Fibroblast of skin of back (primary cell): ENCODE data around the gene NENF.

Experiments
- DNase-seq: peaks from one replicate; pipeline ENCODE4 v3.0.0-alpha.2; 2013

The NENF gene

DNA sequence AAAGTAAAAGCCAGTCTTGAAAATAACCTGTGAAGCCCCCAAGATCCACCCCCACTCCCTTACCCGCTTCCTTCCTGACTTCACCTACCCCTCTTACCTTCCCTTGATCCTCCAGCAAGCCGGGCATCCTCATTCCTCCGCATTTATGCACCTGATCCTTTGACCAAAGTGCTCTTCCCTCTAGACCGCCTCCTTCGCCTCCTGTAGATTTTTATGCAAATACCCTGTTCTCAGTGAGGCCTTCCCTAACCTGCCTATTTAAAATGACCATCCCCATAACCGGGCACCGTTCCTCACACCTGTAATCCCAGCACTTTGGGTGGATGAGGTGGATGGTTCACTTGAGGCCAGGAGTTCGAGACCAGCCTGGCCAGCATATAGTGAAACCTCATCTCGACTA is 1.1 kb upstream of the NENF start:
- DNase-seq: no peak

DNA sequence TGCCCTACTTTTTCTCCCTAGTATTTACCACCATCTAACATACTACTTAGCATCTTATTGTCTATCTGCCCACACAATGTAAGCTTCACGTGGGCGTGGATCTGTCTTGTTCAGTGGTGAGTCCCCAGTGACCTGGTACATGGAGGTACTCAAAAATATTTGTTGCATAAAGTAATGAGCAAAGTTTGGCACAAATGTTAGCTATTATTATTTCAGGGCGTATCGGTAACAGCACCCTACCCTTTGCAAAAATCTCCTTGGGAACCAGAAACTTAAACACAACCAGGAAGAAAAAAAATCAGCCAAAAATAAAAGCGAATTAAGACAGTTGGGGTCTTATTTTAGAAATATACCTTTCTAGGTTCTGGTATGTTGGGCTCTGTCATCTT is 454 bp upstream of the NENF start:
- DNase-seq: no peak

DNA sequence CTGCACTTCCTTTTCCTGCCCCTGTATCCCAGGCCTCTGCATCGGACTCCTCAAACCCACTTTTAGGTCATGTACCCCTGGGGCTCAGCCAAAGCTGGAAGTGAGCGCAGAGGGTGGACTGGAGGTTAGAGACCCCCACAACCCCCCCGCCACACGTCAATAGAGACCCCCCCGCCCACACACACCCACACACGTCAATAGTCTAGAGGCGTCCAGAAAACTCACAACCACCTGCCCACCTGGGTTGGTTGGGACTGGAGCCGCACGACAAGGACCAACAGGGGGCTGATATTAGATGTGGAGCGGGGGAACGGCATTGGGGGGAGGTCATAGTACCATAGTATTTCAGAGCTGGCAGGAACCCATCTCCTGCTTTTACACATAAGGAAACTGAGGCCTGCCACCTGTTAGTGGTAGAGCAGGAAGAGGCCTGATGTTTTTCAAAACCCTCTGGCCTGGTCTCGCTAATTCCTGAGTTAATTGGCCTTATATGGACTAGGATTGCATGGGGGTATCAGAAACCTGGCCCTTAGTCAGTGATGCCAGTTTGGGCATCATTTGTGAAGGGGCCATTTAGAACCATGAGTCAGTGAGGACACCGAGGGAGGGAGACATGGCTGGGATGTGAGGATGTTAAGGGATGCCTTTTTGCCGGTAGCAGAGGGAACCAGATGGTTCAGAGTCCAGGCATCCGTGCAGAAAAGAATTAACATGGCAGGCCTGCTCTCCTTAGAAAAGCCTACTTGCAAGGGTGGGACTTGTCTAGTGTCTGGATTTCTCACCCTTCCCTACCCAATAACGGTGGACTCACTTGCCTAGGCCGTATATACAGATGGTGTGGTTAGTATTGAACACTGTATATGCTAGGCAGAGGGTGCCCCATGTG is 1.1 kb downstream of the NENF start:
- no peak for DNase-seq

DNA sequence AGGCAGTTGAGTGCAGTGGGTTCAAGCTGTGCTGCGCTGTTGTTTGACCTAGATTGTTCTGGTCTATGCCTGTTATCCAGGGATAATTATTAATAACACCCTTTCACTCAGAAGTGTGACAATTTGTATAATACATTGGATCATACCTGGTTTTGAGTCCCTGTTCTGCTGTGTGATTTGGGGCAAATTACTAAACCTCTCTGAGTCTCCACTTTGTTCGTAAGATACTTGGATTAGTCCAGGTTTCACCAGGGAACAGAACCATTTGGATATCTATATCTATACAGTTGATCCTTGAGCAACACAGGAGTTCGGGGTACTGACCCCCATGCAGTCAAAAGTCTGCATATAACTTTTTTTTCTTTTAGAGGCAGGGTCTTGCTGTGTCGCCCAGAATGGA is 2.3 kb downstream of the NENF start:
- no peak for DNase-seq

DNA sequence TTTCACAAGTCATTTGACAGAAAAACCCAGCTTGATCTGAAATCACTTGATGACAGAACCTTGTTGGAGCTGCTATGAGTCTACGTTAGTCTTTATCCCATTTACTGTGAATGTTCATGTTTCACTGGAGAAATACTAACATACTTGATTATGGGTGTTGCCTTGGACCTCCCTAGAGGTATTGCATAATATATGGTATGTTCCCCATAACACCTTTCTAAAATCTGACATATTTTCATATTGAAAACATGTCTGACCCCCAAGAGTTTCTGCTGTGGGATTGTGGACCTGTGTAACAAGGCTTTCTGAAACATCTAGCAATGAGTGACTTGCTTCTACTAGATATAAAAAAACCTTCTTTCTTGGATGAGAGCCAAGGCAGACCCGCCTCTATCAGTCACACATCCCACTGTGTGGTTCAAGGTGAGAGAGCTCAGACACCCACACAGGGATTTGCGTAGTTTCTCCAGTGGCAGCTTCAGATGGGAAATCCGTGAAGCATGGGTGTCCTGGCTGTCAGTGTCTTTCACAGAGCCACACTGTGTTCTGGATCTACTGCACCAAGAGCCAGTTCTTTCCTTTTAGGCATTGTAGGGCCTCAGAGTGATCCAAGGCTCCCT is 4.6 kb downstream of the NENF start:
- no peak for DNase-seq

DNA sequence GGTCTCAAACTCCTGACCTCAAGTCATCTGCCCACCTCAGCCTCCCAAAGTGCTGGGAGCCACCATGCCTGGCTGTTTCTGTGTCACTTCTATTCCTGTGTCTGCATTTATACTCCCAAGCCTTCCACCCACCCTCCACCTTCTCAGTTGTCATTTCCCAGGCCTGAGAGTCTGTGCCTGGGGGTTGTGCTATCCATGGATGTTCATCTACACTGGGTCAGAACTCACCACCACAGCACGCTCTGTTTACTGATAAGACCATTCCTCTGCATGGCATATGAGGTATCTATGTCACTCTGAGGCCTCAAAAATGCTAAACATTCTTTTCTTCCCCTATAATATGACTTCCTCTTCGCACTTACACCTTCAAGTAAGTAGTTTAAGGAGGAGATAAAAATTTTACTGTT is 6.1 kb downstream of the NENF start:
- no peak for DNase-seq

DNA sequence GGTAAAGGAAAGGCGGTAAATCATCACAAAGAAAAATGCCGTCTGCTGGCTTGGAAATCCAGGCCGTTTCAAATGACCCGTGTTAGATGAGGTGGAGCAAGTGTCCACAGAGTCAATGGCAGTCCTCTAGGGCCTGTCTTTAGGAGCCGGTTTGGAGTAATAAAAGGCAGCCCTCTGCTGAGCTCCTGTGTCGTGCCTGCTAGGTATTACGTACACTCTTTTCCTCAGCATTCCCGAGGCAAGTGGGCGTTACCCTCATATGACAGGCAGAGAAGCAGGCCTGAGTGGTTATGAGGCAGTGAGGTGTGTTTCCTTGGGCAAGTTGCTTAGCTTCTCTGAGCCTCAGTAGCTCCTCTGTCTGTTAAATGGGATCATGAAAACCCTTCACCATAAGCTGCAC is 7.7 kb downstream of the NENF start:
- DNase-seq: no peak

DNA sequence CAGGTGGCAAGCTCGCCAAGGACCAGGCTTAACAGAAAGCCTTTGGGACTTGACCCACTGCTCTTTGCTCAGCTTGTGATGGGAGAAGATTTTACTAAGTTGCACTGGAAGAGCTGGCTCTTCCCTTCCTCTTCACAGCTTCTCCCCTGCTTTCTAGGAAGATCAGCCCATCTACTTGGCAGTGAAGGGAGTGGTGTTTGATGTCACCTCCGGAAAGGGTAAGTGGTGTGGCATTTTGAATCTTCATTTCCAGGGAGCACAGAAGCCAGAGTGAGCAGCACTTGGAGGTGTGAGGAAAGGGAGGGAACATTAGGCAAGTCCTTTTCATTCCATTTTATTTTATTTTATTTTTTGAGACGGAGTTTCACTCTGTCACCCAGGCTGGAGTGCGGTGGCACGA is 9.7 kb downstream of the NENF start:
- DNase-seq: no peak

DNA sequence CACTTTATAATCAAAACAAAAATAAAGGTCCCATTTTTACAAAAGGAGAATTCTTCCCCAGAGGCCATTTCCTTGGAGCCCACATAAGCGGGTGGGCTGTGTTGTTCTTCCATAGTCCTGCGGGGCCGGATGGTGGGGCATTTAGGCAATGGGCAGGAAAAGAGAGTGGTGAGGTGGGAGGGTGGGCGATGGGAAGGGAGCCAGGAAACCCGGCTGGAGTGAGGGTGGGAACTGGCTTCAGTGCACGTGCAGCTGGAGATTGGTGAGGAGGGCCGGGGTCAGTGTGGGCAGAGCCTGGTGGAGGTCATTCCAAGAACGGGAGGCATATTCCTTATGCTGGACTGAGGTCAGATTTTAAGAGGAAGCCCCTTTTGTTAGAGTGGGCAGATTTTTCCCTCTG is 13.6 kb downstream of the NENF start:
- no peak for DNase-seq

DNA sequence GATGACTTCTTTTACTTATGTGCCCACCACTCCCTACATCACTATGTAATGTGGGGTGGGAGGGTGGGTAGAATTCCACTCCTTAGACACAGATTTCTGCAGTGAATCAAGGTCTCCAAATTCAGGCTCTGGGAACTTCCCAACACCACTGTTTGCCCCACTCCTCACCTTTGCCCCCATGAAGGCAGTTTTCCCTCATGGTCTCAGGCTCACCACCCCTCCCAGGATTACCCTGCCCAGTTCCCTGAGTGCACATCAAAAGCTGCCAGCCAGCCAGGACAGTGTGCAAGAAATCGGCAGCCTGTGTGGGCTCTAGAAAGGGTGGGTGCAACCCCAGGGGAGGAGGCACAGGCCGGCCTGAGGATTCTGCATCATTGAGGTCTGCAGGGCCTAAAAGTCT is 14.8 kb downstream of the NENF start:
- DNase-seq: no peak

DNA sequence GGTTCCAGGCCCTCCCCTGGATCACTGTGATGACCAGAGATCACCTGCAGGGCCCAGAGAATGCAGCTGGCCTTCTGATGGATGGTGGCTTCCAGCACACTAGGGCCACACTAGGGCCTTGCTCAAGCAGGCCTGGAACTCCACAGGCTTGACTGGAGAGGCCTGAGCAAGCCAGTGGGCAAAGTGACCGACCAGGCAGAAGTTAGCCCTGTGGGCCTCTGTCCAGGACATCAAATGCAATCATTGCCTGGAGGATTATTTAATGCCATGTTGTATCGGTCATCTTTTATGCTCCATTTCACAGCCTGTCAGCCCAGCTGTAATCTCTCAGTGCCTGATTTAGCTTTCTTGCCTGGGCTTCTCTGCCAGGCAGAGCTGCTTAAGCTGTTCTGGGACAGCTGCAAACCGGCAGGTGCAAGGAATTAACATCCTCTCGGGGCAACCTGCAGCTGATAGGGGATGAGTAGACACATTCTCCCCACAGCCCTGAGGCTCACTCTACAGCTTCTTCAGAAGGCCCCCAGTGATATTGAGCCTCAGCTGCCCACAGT is 17.7 kb downstream of the NENF start:
- DNase-seq: no peak

DNA sequence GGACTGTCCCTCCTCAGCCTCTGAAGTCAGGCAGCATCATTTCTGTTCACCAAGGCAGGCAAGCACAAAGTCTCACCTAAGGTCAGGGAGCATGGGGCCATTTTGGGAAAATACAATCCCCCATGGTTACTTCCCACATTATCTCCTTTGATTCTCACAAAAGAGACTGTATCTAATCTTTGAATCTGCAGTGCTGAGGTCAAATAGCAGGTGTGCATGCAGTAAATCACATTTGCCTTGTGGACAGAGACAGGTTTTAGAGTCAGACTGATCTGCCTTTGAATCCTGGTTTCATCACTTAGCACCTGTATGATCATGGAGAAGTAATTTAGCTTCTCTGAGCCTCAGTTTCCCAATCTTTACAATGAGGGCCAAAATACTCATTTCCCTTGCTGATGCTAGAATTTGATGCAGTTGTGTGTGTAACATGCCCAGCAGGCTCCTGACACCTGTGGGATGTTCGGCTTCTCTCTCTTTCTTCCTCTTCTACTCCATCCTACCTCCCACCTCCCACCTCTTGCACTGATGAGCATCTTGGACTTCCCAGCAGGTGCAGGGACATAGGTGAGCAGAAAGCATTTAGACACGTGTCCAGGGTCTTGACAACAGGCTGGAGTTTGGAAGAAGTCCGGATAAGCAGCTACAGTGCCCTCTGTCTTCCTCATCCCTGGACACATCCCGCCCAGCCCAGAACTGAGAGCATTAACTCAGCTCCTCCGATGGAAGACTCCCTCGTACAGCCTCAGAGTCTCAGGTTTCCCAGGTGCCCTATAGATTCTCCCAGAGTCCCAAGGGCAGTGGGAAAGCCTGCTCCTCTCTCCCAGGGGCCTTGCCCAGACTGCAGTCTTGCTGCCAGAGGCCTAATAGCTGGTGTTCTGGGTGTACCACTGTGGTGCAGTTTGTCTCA is 18.9 kb downstream of the NENF start:
- DNase-seq: no peak

DNA sequence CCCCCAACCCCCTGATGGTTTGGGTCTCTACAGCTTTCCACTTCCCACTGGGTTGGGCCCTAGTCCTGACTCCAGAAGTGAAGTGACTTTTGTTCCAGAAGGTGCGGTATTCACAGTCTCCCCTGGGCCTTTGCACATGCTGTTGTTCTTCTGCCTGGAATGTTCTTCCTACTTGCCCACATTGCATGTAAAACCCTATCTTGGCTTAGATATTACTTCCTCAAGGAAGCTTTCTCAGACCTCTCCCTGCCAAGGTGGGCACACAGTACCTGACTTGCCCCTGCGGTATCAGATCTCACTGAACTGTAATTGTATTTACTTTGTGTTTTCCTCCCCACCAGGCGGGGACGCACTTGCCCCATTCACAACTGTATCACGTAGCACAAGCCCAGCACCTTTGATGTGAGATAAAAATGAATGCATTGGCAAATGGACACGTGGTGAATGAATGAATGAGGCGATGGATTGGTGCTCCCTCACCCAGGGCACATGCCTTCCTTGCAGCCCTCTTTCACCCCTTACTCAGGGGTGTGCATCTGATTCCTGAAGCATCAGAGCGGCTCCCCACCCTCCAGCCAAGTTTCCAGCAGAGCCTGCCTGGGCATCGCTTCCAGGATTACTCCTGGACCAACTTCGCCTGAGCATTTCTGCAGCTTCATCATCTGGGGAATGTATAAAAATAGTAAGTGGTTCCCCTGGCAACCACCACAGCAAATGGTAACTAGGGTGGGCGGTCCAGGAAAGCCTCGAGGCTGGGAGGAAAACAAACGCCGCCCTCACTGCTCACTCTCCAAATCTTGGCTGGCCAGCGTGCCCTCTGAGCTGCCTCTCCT is 19.8 kb downstream of the NENF start:
- peak; percentile 74 for DNase-seq

DNA sequence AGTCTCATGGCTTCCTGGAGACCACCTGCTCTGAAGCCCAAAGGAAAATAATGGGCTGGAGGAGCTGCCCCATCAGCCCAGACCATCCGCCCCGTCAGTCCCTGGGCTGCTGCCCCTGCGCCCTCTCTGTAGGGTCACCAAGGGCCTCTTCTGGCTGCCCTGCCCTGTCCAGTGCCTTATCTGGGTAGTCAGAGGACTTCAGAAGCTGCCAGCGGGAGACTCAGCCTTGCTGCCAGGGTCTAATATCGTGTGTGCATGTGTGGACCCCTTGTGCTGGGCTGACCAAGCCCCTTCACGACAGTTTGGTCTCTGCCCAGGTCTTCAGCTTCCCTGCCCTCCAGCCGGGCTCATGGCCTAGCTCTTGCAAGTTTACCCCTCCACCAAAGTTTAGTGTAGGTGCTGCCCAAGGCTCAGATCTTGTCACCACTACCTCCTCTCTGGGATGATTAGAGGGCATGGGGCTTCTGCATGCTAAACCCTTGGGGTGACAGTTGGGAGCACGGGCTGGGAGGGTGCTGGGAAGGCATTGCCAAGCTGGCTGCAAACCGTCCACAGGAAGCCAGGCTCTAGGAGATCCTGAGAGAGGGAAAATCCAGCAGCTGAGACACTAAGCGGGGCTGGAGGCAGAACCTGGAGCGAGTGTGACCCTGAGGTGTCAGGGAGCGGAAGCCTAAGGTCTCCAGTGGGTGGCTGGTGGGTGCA is 20.6 kb downstream of the NENF start:
- DNase-seq: no peak

DNA sequence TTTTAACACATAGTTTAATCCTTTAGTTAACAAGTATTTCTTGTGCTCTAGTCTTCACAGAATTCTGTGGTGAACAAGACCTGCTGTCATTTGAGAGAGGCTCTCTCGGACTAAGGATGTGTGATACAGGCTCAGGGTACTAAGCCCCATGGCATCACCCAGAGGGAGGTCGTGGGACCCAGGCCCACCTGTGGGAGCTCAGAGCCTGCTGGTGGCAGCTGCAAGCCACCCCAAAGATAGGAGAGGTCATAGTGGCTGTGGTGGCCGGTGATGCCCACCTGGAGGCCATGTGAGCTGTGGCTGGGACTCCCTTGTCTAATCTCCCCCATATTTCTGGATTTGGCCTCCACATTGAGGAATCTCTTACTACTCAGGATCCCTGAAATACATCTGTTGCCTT is 22.0 kb downstream of the NENF start:
- no peak for DNase-seq

DNA sequence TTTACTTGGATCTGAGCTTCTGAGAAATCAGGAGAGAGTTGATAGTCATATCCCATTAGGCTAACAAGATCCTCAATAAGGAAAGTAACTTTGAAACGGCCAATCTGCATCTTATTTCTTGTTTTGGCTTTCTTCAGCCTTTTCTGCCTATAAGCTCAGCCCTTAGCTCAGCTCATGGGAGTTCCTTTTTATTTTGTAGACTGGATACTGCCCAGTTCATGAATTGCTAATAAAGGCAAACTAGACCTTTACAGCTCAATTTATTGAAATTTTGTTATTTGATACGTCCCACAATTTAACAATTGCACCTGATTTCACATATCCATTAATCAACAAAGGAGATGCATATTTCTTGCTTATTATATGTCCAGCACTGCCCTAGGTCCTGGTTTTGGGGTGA is 22.7 kb downstream of the NENF start:
- no peak for DNase-seq

DNA sequence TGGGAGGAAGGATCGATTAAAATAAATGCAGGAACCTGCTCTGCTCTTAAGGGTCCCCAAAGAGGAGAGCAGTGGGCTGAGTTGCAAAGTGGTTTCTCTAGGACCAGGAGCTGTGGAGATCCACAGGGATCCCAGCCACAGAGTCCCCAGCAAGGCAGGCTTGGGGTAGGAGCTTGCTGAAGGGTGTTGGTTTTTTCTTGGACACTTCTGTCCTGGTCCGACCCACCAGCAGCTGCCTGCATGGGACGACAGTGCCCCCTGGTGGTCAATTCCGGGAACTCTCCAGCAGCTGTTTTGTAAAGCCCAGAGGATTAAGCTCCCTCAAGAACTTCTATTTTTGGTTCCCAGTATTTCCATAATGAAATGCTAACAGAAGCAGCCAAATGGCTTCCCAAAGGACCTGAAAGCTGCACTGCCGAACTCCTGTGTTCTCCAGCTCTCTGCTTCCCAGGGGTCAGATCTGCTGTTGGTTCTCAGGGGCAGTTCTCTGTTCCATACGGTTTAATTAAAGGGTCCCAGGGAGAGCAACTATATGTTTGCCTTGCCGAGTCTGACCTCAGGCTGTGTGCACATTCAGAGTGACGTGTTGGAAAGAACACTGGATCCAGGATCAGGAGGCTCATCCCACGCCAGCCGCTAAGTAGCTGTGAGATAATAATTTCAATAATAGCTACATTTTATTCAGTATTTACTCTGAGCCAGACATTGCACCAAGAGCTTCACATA is 23.2 kb downstream of the NENF start:
- peak; percentile 70 for DNase-seq

DNA sequence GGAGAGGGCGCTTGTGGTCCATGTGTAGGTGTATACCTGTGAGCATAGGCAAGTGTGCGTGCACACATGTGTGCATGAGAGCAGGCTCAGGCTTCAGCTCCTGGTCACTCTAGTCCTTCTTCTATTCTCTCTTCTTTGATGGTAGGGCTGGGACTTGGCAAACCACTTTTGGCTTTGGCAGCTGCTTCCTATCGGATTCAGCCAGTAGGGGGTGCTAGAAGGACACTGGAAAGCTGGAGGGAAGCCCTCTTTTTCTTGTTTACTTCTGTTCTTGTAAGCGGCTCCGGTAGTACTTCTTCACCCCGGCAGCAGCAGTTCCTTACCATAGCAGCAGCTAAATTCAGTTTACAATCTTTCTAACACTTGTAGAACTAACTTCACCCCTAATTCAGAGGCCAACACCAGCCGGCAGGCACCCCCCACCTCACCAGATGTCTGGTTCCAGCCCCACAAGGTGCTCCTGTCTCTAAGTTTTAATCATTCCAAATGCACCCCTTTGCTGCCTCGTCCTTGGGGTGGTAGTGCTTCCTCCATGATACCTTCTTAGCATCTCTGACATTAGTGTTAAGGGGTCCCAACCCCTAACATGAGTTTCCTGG is 25.1 kb downstream of the NENF start:
- peak; percentile 39 for DNase-seq

DNA sequence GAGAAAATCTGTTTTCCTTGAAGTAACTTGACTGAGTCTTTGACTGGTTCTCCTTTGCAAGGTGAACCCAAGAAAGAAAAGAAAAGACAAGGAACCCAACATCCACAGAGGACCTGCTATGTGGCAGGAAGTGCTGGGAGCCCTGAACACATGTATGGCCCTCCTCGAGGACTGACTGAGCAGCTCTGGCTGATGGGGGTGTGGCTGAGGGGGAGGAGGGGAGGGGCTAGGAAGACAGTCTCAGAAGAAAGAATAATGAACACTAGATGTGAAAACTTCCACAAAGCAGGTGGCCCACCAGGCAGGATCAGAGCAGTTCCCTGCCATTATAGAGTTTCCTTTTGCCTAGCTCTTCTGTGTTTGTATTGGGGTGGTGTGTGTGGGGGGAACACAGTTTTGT is 26.1 kb downstream of the NENF start:
- DNase-seq: no peak

DNA sequence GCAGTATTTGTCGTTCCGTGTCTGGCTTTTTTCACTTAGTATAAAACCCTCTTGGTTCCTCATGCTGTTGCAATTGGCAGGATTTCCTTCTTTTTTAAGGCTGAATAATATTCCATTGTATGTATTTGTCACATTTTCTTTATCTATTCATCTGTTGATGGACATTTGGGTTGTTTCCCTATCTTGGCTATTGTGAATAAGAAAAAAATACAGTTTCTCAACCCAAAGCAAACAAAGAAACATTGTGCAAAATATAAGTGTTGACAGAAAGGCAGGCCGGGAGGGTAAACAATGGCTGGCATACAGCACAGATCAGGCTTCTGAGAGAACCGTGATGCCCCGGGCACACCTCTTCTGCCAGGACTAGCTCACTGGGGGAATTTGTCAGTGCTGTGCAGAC is 26.9 kb downstream of the NENF start:
- no peak for DNase-seq
